Smooth muscle cell (in vitro differentiated cells): ENCODE data around the gene MCFD2. TPM values are rescaled to one million over a fixed set of nuclear protein-coding genes. Genes with fewer than 3 reads are reported as not detected.
A peak's percentile ranks its signal among the peaks of the same experiment; 100 is the strongest.

ENCODE experiments used
- DNase-seq: peaks from one replicate; lab custom pipeline; 2025; ENCODE audit not compliant: unreplicated experiment; lab: John Stamatoyannopoulos, UW
- H2AFZ ChIP-seq: fragments of 200-600 bp; sonication (generic); 2 replicates; pipeline ENCODE4 v1.6.0; 2016; ENCODE audit warnings: antibody characterized with exemption, low read depth, mild to moderate bottlenecking
- H3F3A ChIP-seq: fragments of 200-600 bp; sonication (generic); 2 replicates; pipeline ENCODE4 v1.6.0; 2017; ENCODE audit warnings: antibody characterized with exemption, low read depth
- H3K27ac ChIP-seq: fragments of 200-600 bp; sonication (generic); 2 replicates; pipeline ENCODE4 v1.5.1; 2016; ENCODE audit warnings: low read depth, mild to moderate bottlenecking
- H3K27me3 ChIP-seq: fragments of 200-600 bp; sonication (generic); 2 replicates; pipeline ENCODE4 v1.6.1; 2016; ENCODE audit warnings: low read depth, mild to moderate bottlenecking
- H3K36me3 ChIP-seq: fragments of 200-600 bp; sonication (generic); 2 replicates; pipeline ENCODE4 v1.5.1; 2016; ENCODE audit warnings: low read depth
- H3K4me1 ChIP-seq: fragments of 200-600 bp; sonication (generic); 2 replicates; pipeline ENCODE4 v1.5.1; 2016; ENCODE audit warnings: low read depth
- H3K4me2 ChIP-seq: fragments of 200-600 bp; sonication (generic); 2 replicates; pipeline ENCODE4 v1.6.0; 2016; ENCODE audit warnings: mild to moderate bottlenecking
- H3K4me3 ChIP-seq: fragments of 200-600 bp; sonication (generic); 2 replicates; pipeline ENCODE4 v1.5.1; 2016; ENCODE audit warnings: mild to moderate bottlenecking
- H3K79me2 ChIP-seq: fragments of 200-600 bp; sonication (generic); 2 replicates; pipeline ENCODE4 v1.6.0; 2016; ENCODE audit warnings: low read depth, mild to moderate bottlenecking
- H3K9ac ChIP-seq: fragments of 200-600 bp; sonication (generic); 2 replicates; pipeline ENCODE4 v1.6.0; 2016; ENCODE audit warnings: low read depth
- H3K9me3 ChIP-seq: fragments of 200-600 bp; sonication (generic); replicated peaks from 2 replicates; pipeline ENCODE4 v1.5.1; 2016; ENCODE audit warnings: low read depth
- H4K20me1 ChIP-seq: fragments of 200-600 bp; sonication (generic); 2 replicates; pipeline ENCODE4 v1.6.0; 2016; ENCODE audit warnings: low read depth
- CTCF ChIP-seq: fragments of 200-600 bp; sonication (generic); IDR thresholded peaks from 2 replicates; pipeline ENCODE4 v1.5.1; 2017; ENCODE audit warnings: borderline replicate concordance, mild to moderate bottlenecking, antibody characterized with exemption; ENCODE audit not compliant: insufficient read depth, poor library complexity, severe bottlenecking
- WGBS: methylation state at CpG from one replicate; pipeline ENCODE4 v1.1.7; 2016; ENCODE audit warnings: low lambda C conversion rate; 5-methylcytosine and 5-hydroxymethylcytosine counted together
- polyA plus RNA-seq: library from polyadenylated mRNA; unstranded; fragments of >200 nt; fragmentation: Nextera tagmentation; extraction: Ambion mirVana; gene quantifications from 2 replicates; pipeline ENCODE4 v1.2.1, GENCODE V29; 2016
- total RNA-seq: library from RNA; depleted of rRNA; stranded (reverse); fragments of >200 nt; gene quantifications from 2 replicates; pipeline ENCODE4 v1.2.3, GENCODE V29; 2014

Gene MCFD2
- total and polyA plus RNA-seq, 2 experiments from 2014 or later: 100 to 167 TPM

GRCh38 chr2:46942143-46942526, 26.5 kb upstream of the MCFD2 start:
- no peaks in the 10 kb centered on the region for H3K9me3 ChIP-seq
- no peak for DNase-seq
- no peaks in the 10 kb centered on the region for H3F3A ChIP-seq
- H3K4me3 ChIP-seq: peak overlapping the region; percentile 96
- 3% methylated on average over 10 of the region's 10 CpGs for WGBS
- H3K4me1 ChIP-seq: peaks cover 26% of the 10 kb centered on the region
- H3K9ac ChIP-seq: peak overlapping the region; percentile 78
- no peak for TF ChIP-seq CTCF
- H3K36me3 ChIP-seq: no peaks in the 10 kb centered on the region
- H3K27ac ChIP-seq: peak overlapping the region; percentile 74
- H3K79me2 ChIP-seq: peaks cover 55% of the 10 kb centered on the region
- H3K27me3 ChIP-seq: no peaks in the 10 kb centered on the region
- H4K20me1 ChIP-seq: peaks cover 46% of the 10 kb centered on the region
- H3K4me2 ChIP-seq: peak overlapping the region; percentile 99
- H2AFZ ChIP-seq: peak overlapping the region; percentile 36

GRCh38 chr2:46939626-46940359, 24.2 kb upstream of the MCFD2 start:
- H3F3A ChIP-seq: no peaks in the 10 kb centered on the region
- H3K4me3 ChIP-seq: peak overlapping the region; percentile 96
- peak overlapping the region; percentile 96 for H3K9ac ChIP-seq
- DNase-seq: no peak
- H4K20me1 ChIP-seq: peaks cover 23% of the 10 kb centered on the region
- peaks cover 31% of the 10 kb centered on the region for H3K79me2 ChIP-seq
- H3K27me3 ChIP-seq: no peaks in the 10 kb centered on the region
- H3K9me3 ChIP-seq: no peaks in the 10 kb centered on the region
- H3K27ac ChIP-seq: peak overlapping the region; percentile 98
- peaks cover 26% of the 10 kb centered on the region for H3K4me1 ChIP-seq
- no peak for TF ChIP-seq CTCF
- no peaks in the 10 kb centered on the region for H3K36me3 ChIP-seq
- peak overlapping the region; percentile 82 for H3K4me2 ChIP-seq
- 35% methylated on average over 13 of the region's 13 CpGs for WGBS
- H2AFZ ChIP-seq: peak overlapping the region; percentile 6

GRCh38 chr2:46937471-46937901, 21.9 kb upstream of the MCFD2 start:
- Histone ChIP-seq H3K9me3 (no peaks in the 10 kb centered on the region), H4K20me1 (peaks cover 2% of the 10 kb centered on the region), H3K79me2 (peaks cover 8% of the 10 kb centered on the region), H3K4me3 (no peak overlapping the region), H3K27me3 (no peaks in the 10 kb centered on the region), H3K36me3 (no peaks in the 10 kb centered on the region), H3K9ac (no peak overlapping the region), H3K4me2 (no peak overlapping the region), H2AFZ (no peak overlapping the region), H3F3A (no peaks in the 10 kb centered on the region), H3K4me1 (peaks cover 21% of the 10 kb centered on the region), H3K27ac (no peak overlapping the region)
- TF ChIP-seq CTCF: no peak
- DNase-seq: no peak
- 81% methylated on average over 4 of the region's 4 CpGs for WGBS

- no peak for DNase-seq
- no peak for TF ChIP-seq CTCF
- H3K36me3 ChIP-seq: no peaks in the 10 kb centered on the region
- no peak overlapping the region for H3K27ac ChIP-seq
- no peaks in the 10 kb centered on the region for H3K27me3 ChIP-seq
- H2AFZ ChIP-seq: no peak overlapping the region
- no peak overlapping the region for H3K4me3 ChIP-seq
- H3K4me2 ChIP-seq: no peak overlapping the region
- no peaks in the 10 kb centered on the region for H3K9me3 ChIP-seq
- peaks cover 12% of the 10 kb centered on the region for H3K4me1 ChIP-seq
- no peaks in the 10 kb centered on the region for H3K79me2 ChIP-seq
- no peaks in the 10 kb centered on the region for H4K20me1 ChIP-seq
- no peaks in the 10 kb centered on the region for H3F3A ChIP-seq
- no peak overlapping the region for H3K9ac ChIP-seq
- WGBS: 86% methylated on average over 5 of the region's 5 CpGs
Measured at GRCh38 chr2:46936566-46936965, 21.0 kb upstream of the MCFD2 start.
